SKM-1 treated with dmso at 0.1 percent for 144 hours (cell line): ENCODE data around the gene LEFTY2.
A peak's percentile ranks its signal among the peaks of the same experiment; 100 is the strongest.
"Not testable (repeated sequence)": the region's sequence is repeated elsewhere in the genome, so short reads cannot be mapped to it uniquely, and the experiment has no call there.

ENCODE experiments used
- DNase-seq: peaks from one replicate; lab custom pipeline; 2025; ENCODE audit not compliant: unreplicated experiment; lab: John Stamatoyannopoulos, UW

LEFTY2 gene

GRCh38 chr1:225941187-225941941 is at the start of gene LEFTY2:
TSS of gene LEFTY2 (minus strand) at chr1:225941220. CDS start at chr1:225941140, 80 bp downstream.
- no peak for DNase-seq

GRCh38 chr1:225987491-225988316 is 46.7 kb upstream of the LEFTY2 start:
- DNase-seq, result peak; percentile 79

GRCh38 chr1:225981714-225982113 is 40.7 kb upstream of the LEFTY2 start:
- DNase-seq, result no peak

GRCh38 chr1:225980005-225980836 is 39.2 kb upstream of the LEFTY2 start:
- no peak for DNase-seq

GRCh38 chr1:225979421-225979820 is 38.4 kb upstream of the LEFTY2 start:
- DNase-seq, result no peak

GRCh38 chr1:225977937-225978748 is 37.1 kb upstream of the LEFTY2 start:
- DNase-seq, result no peak

- not testable (repeated sequence) for DNase-seq
Observed at GRCh38 chr1:225975146-225975545, 34.1 kb upstream of the LEFTY2 start.

- DNase-seq, result no peak
Observed at GRCh38 chr1:225974454-225974853, 33.4 kb upstream of the LEFTY2 start.

- DNase-seq, result no peak
Observed at GRCh38 chr1:225973158-225973557, 32.1 kb upstream of the LEFTY2 start.

- DNase-seq, result no peak
Observed at GRCh38 chr1:225972344-225973152, 31.5 kb upstream of the LEFTY2 start.

GRCh38 chr1:225970592-225971157 is 29.7 kb upstream of the LEFTY2 start:
- not testable (repeated sequence) for DNase-seq

GRCh38 chr1:225969751-225970150 is 28.7 kb upstream of the LEFTY2 start:
- not testable (repeated sequence) for DNase-seq

- no peak for DNase-seq
Observed at GRCh38 chr1:225965231-225965630, 24.2 kb upstream of the LEFTY2 start.

- DNase-seq, result no peak
Observed at GRCh38 chr1:225963735-225964530, 22.9 kb upstream of the LEFTY2 start.

GRCh38 chr1:225962440-225962975 is 21.5 kb upstream of the LEFTY2 start:
- DNase-seq, result no peak

GRCh38 chr1:225961659-225962439 is 20.8 kb upstream of the LEFTY2 start:
- no peak for DNase-seq

- no peak for DNase-seq
Observed at GRCh38 chr1:225958041-225958440, 17.0 kb upstream of the LEFTY2 start.
